MCF 10A (cell line): ENCODE data around the gene CCPG1. TPM values are rescaled to one million over a fixed set of nuclear protein-coding genes. Genes with fewer than 3 reads are reported as not detected.

Experiments used
- BruUV-seq: library from RNA; stranded (reverse); fragments of 400-500 nt; replicated peaks from 2 replicates; lab custom pipeline; 2021; lab: Mats Ljungman, UMichigan
- CTCF ChIA-PET: fragments of 300-600 bp; sonication (Branson Sonifier 250); formaldehyde crosslinking; extraction: SDS; loops from one replicate; lab custom pipeline; 2021; ENCODE audit warnings: antibody characterized with exemption, inconsistent platforms; lab: Yijun Ruan, JAX
- POLR2A ChIA-PET: fragments of 300-600, 350-650 bp; sonication (Branson Sonifier 250); formaldehyde crosslinking; extraction: SDS; loops from one replicate; lab custom pipeline; 2020; ENCODE audit warnings: antibody characterized with exemption, inconsistent platforms; lab: Yijun Ruan, JAX
- DNase-seq: peaks from one replicate; pipeline ENCODE4 v3.0.0-alpha.2; 2018; ENCODE audit not compliant: unreplicated experiment
- H3K27ac Mint-ChIP-seq: one replicate; pipeline ENCODE4 v1.8.0; 2022; ENCODE audit warnings: mild to moderate bottlenecking, low read depth, mixed read lengths; ENCODE audit not compliant: unreplicated experiment
- H3K27me3 Mint-ChIP-seq: one replicate; pipeline ENCODE4 v1.8.0; 2022; ENCODE audit warnings: mixed read lengths; ENCODE audit not compliant: insufficient read depth, unreplicated experiment
- H3K36me3 Mint-ChIP-seq: one replicate; pipeline ENCODE4 v1.8.0; 2022; ENCODE audit warnings: mild to moderate bottlenecking, moderate library complexity, mixed read lengths; ENCODE audit not compliant: insufficient read depth, unreplicated experiment
- H3K4me1 Mint-ChIP-seq: one replicate; pipeline ENCODE4 v1.8.0; 2022; ENCODE audit warnings: mixed read lengths; ENCODE audit not compliant: insufficient read depth, unreplicated experiment
- H3K4me3 Mint-ChIP-seq: one replicate; pipeline ENCODE4 v1.8.0; 2022; ENCODE audit warnings: mild to moderate bottlenecking, moderate library complexity, mixed read lengths; ENCODE audit not compliant: unreplicated experiment
- H3K9me3 Mint-ChIP-seq: one replicate; pipeline ENCODE4 v1.8.0; 2022; ENCODE audit warnings: mixed read lengths; ENCODE audit not compliant: unreplicated experiment
- intact Hi-C: fragments of 100-400 bp; cut with micrococcal nuclease; formaldehyde crosslinking; loops from 2 replicates; pipeline ENCODE4 v1.14.1; 2022
- microRNA-seq: library from miRNA; unstranded; fragments of <30 nt; microRNA quantifications from one replicate; pipeline ENCODE4 v1.2.0, GENCODE V29; 2022
- total RNA-seq: library from RNA; stranded (reverse); gene quantifications from 2 replicates; pipeline ENCODE4 v1.2.3, GENCODE V29; 2022
- TF ChIP-seq, protein P1 (sequence below): fragments of 200-600 bp; IDR thresholded peaks from one replicate; pipeline ENCODE4 v1.8.0; 2022; ENCODE audit warnings: antibody characterized with exemption, mild to moderate bottlenecking; ENCODE audit not compliant: unreplicated experiment

The CCPG1 gene
- total RNA-seq, 1 experiment from 2014 or later, result 30.4 TPM

DNA sequence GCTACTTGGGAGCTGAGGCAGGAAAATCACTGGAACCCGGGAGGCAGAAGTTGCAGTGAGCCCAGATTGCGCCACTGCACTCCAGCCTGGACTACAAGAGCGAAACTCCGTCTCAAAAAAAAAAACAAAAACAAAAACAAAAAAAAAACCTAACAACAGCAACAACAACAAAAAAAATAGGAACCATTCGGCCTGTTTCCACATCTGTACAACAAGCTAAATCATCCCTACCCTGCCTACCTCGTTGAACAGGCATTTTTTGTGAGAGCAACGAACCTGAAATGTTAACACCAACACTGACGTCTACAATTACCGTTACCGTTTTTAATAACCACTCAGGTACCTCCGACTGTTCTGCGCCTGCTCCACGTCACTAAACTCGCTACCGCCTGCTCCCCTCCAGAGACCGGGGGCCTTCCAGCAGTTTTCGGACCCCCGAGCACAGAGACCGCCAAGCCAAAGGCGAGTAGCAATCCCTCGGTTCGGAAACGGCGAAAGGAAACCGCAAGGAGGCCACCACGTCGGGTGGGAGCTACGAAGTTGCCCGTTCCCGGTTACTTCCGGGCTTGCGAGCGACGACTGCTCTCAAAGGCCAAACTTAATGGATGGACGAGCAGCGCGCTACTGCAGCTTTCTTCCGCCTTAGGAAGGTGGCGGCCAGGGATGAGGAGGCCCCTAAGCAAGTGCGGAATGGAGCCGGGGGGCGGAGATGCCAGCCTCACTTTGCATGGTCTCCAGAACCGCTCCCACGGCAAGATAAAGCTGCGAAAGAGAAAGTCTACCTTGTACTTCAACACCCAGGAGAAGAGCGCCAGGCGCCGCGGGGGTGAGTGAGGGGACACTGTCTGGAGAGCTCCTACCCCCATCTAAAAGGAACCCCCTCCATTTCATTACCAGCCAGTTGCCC is 89.3 kb downstream of the CCPG1 start, which contains the start of the genes PIGB and PIGBOS1:
Gene PIGB (plus strand): TSS at position 635 of the 907 bp plus-strand sequence. CDS start 29 bp downstream, at position 664.
Gene PIGBOS1 (minus strand): TSS at position 536 of the 907 bp plus-strand sequence. CDS start 1,331 bp downstream, outside the sequence.
- TSS peak; percentile 58 for BruUV-seq
- peaks cover 18% of the 10 kb centered on the region for H3K36me3 Mint-ChIP-seq
- peaks cover 15% of the 10 kb centered on the region for H3K4me1 Mint-ChIP-seq
- peak within 1 kb of the TSS; percentile 93 for H3K4me3 Mint-ChIP-seq
- intact Hi-C loops, result loop anchor here (1.0 kb wide), 3 partner anchors 89 to 322 kb away; partner anchors contain the start of genes CCPG1 and PIERCE2
- no peaks in the 10 kb centered on the region for H3K27me3 Mint-ChIP-seq
- peak within 1 kb of the TSS; percentile 98 for H3K27ac Mint-ChIP-seq
- POLR2A ChIA-PET, result interaction anchor here (0.6 to 3.3 kb wide), 28 partner anchors 9 to 1411 kb away, joined by 3 to 22 read pairs (median 4); partner anchors contain the start of genes CCPG1, PIERCE2 and RSL24D1
- DNase-seq, result peak; percentile 86
- CTCF ChIA-PET, result interaction anchor here (0.6 to 2.3 kb wide), 12 partner anchors 10 to 640 kb away, joined by 3 to 12 read pairs (median 3); partner anchors contain the start of genes CCPG1 and PIERCE2
- TF ChIP-seq, protein P1, sequence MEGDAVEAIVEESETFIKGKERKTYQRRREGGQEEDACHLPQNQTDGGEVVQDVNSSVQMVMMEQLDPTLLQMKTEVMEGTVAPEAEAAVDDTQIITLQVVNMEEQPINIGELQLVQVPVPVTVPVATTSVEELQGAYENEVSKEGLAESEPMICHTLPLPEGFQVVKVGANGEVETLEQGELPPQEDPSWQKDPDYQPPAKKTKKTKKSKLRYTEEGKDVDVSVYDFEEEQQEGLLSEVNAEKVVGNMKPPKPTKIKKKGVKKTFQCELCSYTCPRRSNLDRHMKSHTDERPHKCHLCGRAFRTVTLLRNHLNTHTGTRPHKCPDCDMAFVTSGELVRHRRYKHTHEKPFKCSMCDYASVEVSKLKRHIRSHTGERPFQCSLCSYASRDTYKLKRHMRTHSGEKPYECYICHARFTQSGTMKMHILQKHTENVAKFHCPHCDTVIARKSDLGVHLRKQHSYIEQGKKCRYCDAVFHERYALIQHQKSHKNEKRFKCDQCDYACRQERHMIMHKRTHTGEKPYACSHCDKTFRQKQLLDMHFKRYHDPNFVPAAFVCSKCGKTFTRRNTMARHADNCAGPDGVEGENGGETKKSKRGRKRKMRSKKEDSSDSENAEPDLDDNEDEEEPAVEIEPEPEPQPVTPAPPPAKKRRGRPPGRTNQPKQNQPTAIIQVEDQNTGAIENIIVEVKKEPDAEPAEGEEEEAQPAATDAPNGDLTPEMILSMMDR, result no peak
- no peaks in the 10 kb centered on the region for H3K9me3 Mint-ChIP-seq

Small RNA genes lying within 50 kb of the gene (microRNA-seq; reads per million reads assigned to microRNA genes)
- gene MIR628, result 35.4 reads per million, percentile 65 among the genes with 10 or more reads in this experiment

Other genes with a start within 250 kb of the CCPG1 start
- gene RSL24D1, start 211.4 kb downstream of the CCPG1 start, total RNA-seq, result 162 and 167 TPM in 2 replicates
- gene RAB27A, start 118.5 kb downstream of the CCPG1 start, total RNA-seq, result 36.0 and 43.6 TPM in 2 replicates
- gene PIGBOS1, start 89.2 kb downstream of the CCPG1 start, total RNA-seq, result 13.9 and 16.1 TPM in 2 replicates
- gene PIGB, start 89.1 kb downstream of the CCPG1 start, total RNA-seq, result 16.2 and 22.2 TPM in 2 replicates
- 3.5 and 5.0 TPM in 2 replicates for gene PIERCE2, start 136 bp upstream of the CCPG1 start, total RNA-seq
- gene DNAAF4, start 99.9 kb upstream of the CCPG1 start, total RNA-seq, result 3.8 and 4.0 TPM in 2 replicates
- 3.9 and 5.1 TPM in 2 replicates for gene PYGO1, start 180.0 kb upstream of the CCPG1 start, total RNA-seq